Epithelial cell of alveolus of lung (primary cell): ENCODE measurements around the gene RIPPLY3. TPM values are rescaled to one million over a fixed set of nuclear protein-coding genes. Genes with fewer than 3 reads are reported as not detected.

Source experiments
- total RNA-seq: library from RNA; depleted of rRNA; stranded (reverse); fragments of >200 nt; gene quantifications from 2 replicates; pipeline ENCODE4 v1.2.1, GENCODE V29; 2015

RIPPLY3 gene
- 0.13 TPM in 1 of 2 replicates, not detected in the other for total RNA-seq

GRCh38 chr21:37006486-37007291 is at the start of gene RIPPLY3:
TSS of gene RIPPLY3 (plus strand) at chr21:37006702. CDS start at chr21:37006773, 71 bp downstream.

GRCh38 chr21:36966066-36966820 is 40.3 kb upstream of the RIPPLY3 start, which contains the start of gene HLCS:
TSS of gene HLCS (minus strand) at chr21:36966669. CDS start at chr21:36966638, 31 bp downstream.

Other genes starting within 250 kb of the RIPPLY3 start
- gene HLCS, start 40.0 kb upstream of the RIPPLY3 start, total RNA-seq: 9.6 and 14.5 TPM in 2 replicates
- gene PIGP, start 66.4 kb downstream of the RIPPLY3 start, total RNA-seq: 9.7 and 10.9 TPM in 2 replicates
- 138 and 153 TPM in 2 replicates for gene TTC3, start 66.6 kb downstream of the RIPPLY3 start, total RNA-seq